IMR-90 (cell line): ENCODE data around the gene TMEM239. TPM values are rescaled to one million over a fixed set of nuclear protein-coding genes. Genes with fewer than 3 reads are reported as not detected.

Experiments used
- ATAC-seq: fragments of 200-7000 bp; cut with Tn5 transposase; 2 replicates; pipeline ENCODE4 v1.9.1; 2020; ENCODE audit warnings: low read depth, mild to moderate bottlenecking, moderate library complexity
- BruUV-seq: library from RNA; stranded (reverse); fragments of 400-500 nt; replicated peaks from 2 replicates; lab custom pipeline; 2021; lab: Mats Ljungman, UMichigan
- CTCF ChIA-PET: fragments of 300-600 bp; formaldehyde crosslinking; extraction: SDS; loops from one replicate; lab custom pipeline; 2021; ENCODE audit warnings: antibody characterized with exemption; lab: Yijun Ruan, JAX
- POLR2A ChIA-PET: fragments of 300-600 bp; sonication (Branson Sonifier 250); formaldehyde crosslinking; loops from one replicate; lab custom pipeline; 2022; ENCODE audit warnings: antibody characterized with exemption; ENCODE audit not compliant: unreplicated experiment; lab: Charles Lee
- DNase-seq: peaks from one replicate; pipeline ENCODE4 v3.0.0; 2013
- H2AFZ ChIP-seq: replicated peaks from 2 replicates; pipeline ENCODE3; 2013; ENCODE audit warnings: low read length, mild to moderate bottlenecking; ENCODE audit not compliant: poor library complexity
- H2AK5ac ChIP-seq: 2 replicates; pipeline ENCODE4 v1.6.1; 2013; ENCODE audit warnings: low read depth, low read length, inconsistent platforms
- H2AK9ac ChIP-seq: replicated peaks from 2 replicates; pipeline ENCODE3; 2013; ENCODE audit warnings: mild to moderate bottlenecking, low read depth, low read length, moderate library complexity; ENCODE audit not compliant: poor library complexity
- H2BK120ac ChIP-seq: 2 replicates; pipeline ENCODE4 v1.6.1; 2013; ENCODE audit warnings: low read depth, low read length, inconsistent platforms
- H2BK15ac ChIP-seq: 3 replicates; pipeline ENCODE4 v1.6.1; 2013; ENCODE audit warnings: low read depth, low read length, inconsistent platforms
- H2BK20ac ChIP-seq: 2 replicates; pipeline ENCODE4 v1.6.1; 2013; ENCODE audit warnings: low read depth, mild to moderate bottlenecking, inconsistent platforms, low read length, moderate library complexity
- H2BK5ac ChIP-seq: 2 replicates; pipeline ENCODE4 v1.6.1; 2013; ENCODE audit warnings: mild to moderate bottlenecking, low read depth, low read length, inconsistent platforms; ENCODE audit not compliant: poor library complexity, severe bottlenecking
- H3K14ac ChIP-seq: replicated peaks from 2 replicates; pipeline ENCODE4 v1.6.1; 2013; ENCODE audit warnings: low read depth, low read length, inconsistent platforms
- H3K18ac ChIP-seq: 2 replicates; pipeline ENCODE4 v1.6.1; 2013; ENCODE audit warnings: low read depth, low read length, control low read depth
- H3K23ac ChIP-seq: 2 replicates; pipeline ENCODE4 v1.6.1; 2013; ENCODE audit warnings: low read depth, low read length, inconsistent platforms
- H3K27ac ChIP-seq: 2 replicates; pipeline ENCODE4 v1.5.1; 2013; ENCODE audit warnings: mild to moderate bottlenecking, control low read depth, low read length; ENCODE audit not compliant: insufficient read depth
- H3K27me3 ChIP-seq: 2 replicates; pipeline ENCODE4 v1.6.1; 2013; ENCODE audit warnings: low read length; ENCODE audit not compliant: control insufficient read depth, insufficient read depth
- H3K36me3 ChIP-seq: 2 replicates; pipeline ENCODE4 v1.6.1; 2013; ENCODE audit warnings: low read length, mixed read lengths; ENCODE audit not compliant: control insufficient read depth, insufficient read depth
- H3K4ac ChIP-seq: 2 replicates; pipeline ENCODE4 v1.6.1; 2013; ENCODE audit warnings: low read depth, low read length, inconsistent platforms
- H3K4me1 ChIP-seq: 2 replicates; pipeline ENCODE4 v1.6.1; 2013; ENCODE audit warnings: low read length, mixed read lengths; ENCODE audit not compliant: control insufficient read depth, insufficient read depth
- H3K4me2 ChIP-seq: 2 replicates; pipeline ENCODE4 v1.6.1; 2013; ENCODE audit warnings: low read depth, mild to moderate bottlenecking, control low read depth, low read length, moderate library complexity
- H3K4me3 ChIP-seq: 2 replicates; pipeline ENCODE4 v1.5.1; 2013; ENCODE audit warnings: low read depth, mild to moderate bottlenecking, control low read depth, low read length, moderate library complexity; ENCODE audit not compliant: insufficient read depth
- H3K56ac ChIP-seq: 2 replicates; pipeline ENCODE4 v1.6.1; 2013; ENCODE audit warnings: low read length, inconsistent platforms; ENCODE audit not compliant: insufficient read depth; ENCODE audit errors: extremely low read depth
- H3K79me1 ChIP-seq, 2 experiments: 2 replicates each; pipeline ENCODE4 v1.6.1; 2013; ENCODE audit warnings: low read length in 2 of 2, inconsistent platforms in 1 of 2, low read depth in 1 of 2
- H3K9ac ChIP-seq: 2 replicates; pipeline ENCODE4 v1.6.1; 2013; ENCODE audit warnings: low read depth, low read length, control low read depth
- H3K9me1 ChIP-seq: 2 replicates; pipeline ENCODE4 v1.6.1; 2013; ENCODE audit warnings: low read length, inconsistent platforms; ENCODE audit not compliant: insufficient read depth
- H3K9me3 ChIP-seq: 2 replicates; pipeline ENCODE4 v1.6.1; 2013; ENCODE audit warnings: low read length; ENCODE audit not compliant: control insufficient read depth, insufficient read depth
- H4K20me1 ChIP-seq: 2 replicates; pipeline ENCODE4 v1.6.1; 2013; ENCODE audit warnings: low read length, inconsistent platforms; ENCODE audit not compliant: insufficient read depth
- H4K5ac ChIP-seq: 2 replicates; pipeline ENCODE4 v1.6.1; 2013; ENCODE audit warnings: mild to moderate bottlenecking, low read depth, low read length, control low read depth
- H4K8ac ChIP-seq, 2 experiments: 2 replicates each; pipeline ENCODE4 v1.6.1; 2013; ENCODE audit warnings: low read depth in 2 of 2, low read length in 2 of 2, control low read depth in 1 of 2, inconsistent platforms in 1 of 2
- H4K91ac ChIP-seq: 2 replicates; pipeline ENCODE4 v1.6.1; 2013; ENCODE audit warnings: low read depth, low read length, inconsistent platforms; ENCODE audit not compliant: insufficient read depth
- CEBPB ChIP-seq: IDR thresholded peaks from 2 replicates; pipeline ENCODE4 v1.6.1; 2012; ENCODE audit warnings: low read depth, low read length, improper control_type of control experiment
- CHD1 ChIP-seq: IDR thresholded peaks from 2 replicates; pipeline ENCODE4 v1.6.1; 2012; ENCODE audit warnings: low read depth, low read length, improper control_type of control experiment
- CTCF ChIP-seq: conservative IDR thresholded peaks from 2 replicates; pipeline ENCODE4 v1.5.1; 2012; ENCODE audit warnings: mild to moderate bottlenecking, low read depth, low read length, improper control_type of control experiment
- ELK1 ChIP-seq: fragments of 150-350 bp; IDR thresholded peaks from 2 replicates; pipeline ENCODE4 v1.6.1; 2016; ENCODE audit warnings: low read depth, mild to moderate bottlenecking, low read length, moderate library complexity, borderline replicate concordance
- MAZ ChIP-seq: IDR thresholded peaks from 2 replicates; pipeline ENCODE4 v1.6.1; 2012; ENCODE audit warnings: low read depth, mild to moderate bottlenecking, low read length, improper control_type of control experiment, moderate library complexity, borderline replicate concordance
- POLR2A ChIP-seq: IDR thresholded peaks from 2 replicates; pipeline ENCODE4 v1.6.1; 2012; ENCODE audit warnings: mild to moderate bottlenecking, low read depth, low read length
- RFX5 ChIP-seq: IDR thresholded peaks from 2 replicates; pipeline ENCODE4 v1.8.0; 2012; ENCODE audit warnings: low read depth, mild to moderate bottlenecking, low read length, moderate library complexity
- SMC3 ChIP-seq: fragments of 150-350 bp; IDR thresholded peaks from 2 replicates; pipeline ENCODE4 v1.6.1; 2016; ENCODE audit warnings: low read depth, mild to moderate bottlenecking, antibody characterized with exemption, low read length, moderate library complexity
- WGBS, 2 experiments: methylation state at CpG; one replicate each; pipeline versions ENCODE4 v1.1.5 to v1.1.7; 2013; ENCODE audit warnings: missing lambda C conversion rate in 2 of 2; ENCODE audit not compliant: insufficient read length in 1 of 2; ENCODE audit errors: extremely low coverage in 2 of 2; 5-methylcytosine and 5-hydroxymethylcytosine counted together
- dilution Hi-C: fragments of 300-500 bp; cut with HindIII; formaldehyde crosslinking; loops from one replicate; pipeline ENCODE4 v1.14.3; 2018; ENCODE audit warnings: low sequenced_read_pairs; ENCODE audit not compliant: unreplicated experiment
- in situ Hi-C: fragments of 300-500 bp; cut with MboI; formaldehyde crosslinking; loops from 3 replicates; pipeline ENCODE4 v1.14.3; 2019; ENCODE audit warnings: low sequenced_read_pairs, inconsistent platforms, mixed read lengths
- intact Hi-C: fragments of 100-400 bp; cut with micrococcal nuclease; formaldehyde crosslinking; loops from 2 replicates; pipeline ENCODE4 v1.10.0; 2022
- polyA plus RNA-seq, 3 experiments: library from polyadenylated mRNA; depleted of rRNA; stranded (reverse); fragments of >200 nt; gene quantifications; 2 replicates each; pipeline ENCODE4 v1.2.3, GENCODE V29; 2012; ENCODE audit warnings: low replicate concordance in 1 of 3
- total RNA-seq: library from RNA; depleted of rRNA; stranded (reverse); fragments of >200 nt; gene quantifications from 2 replicates; pipeline ENCODE4 v1.2.3, GENCODE V29; 2012

Gene TMEM239
- total and polyA plus RNA-seq, 2 of the 4 experiments (the other 2 are of a cell fraction) = 0.32 TPM; not detected in 1

GRCh38 chr20:2835331-2835796, 19.2 kb downstream of the TMEM239 start:
- Histone ChIP-seq H3K27ac (no peak overlapping the region), H3K4ac (no peak overlapping the region), H2BK120ac (no peak overlapping the region), H3K4me3 (no peak overlapping the region), H3K23ac (no peak overlapping the region), H3K18ac (no peak overlapping the region), H3K4me2 (no peak overlapping the region), H4K91ac (no peak overlapping the region), H2AFZ (no peak overlapping the region), H3K79me1 (peaks cover 7 to 23% of the 10 kb centered on the region in 2 experiments; a peak in 3 of 4 replicates), H3K9ac (no peak overlapping the region), H2AK5ac (no peak overlapping the region), H3K36me3 (peaks cover 26% of the 10 kb centered on the region), H2BK15ac (no peak overlapping the region), H3K9me1 (peaks cover 30% of the 10 kb centered on the region), H2AK9ac (no peak overlapping the region), H4K8ac (no peak overlapping the region), H3K56ac (no peak overlapping the region), H3K9me3 (no peaks in the 10 kb centered on the region), H3K4me1 (peaks cover 12% of the 10 kb centered on the region), H2BK5ac (no peak overlapping the region), H4K5ac (no peak overlapping the region), H2BK20ac (no peak overlapping the region), H3K27me3 (no peaks in the 10 kb centered on the region), H4K20me1 (peaks cover 3% of the 10 kb centered on the region; the same call in 1 of the 2 replicates), H3K14ac (no peak overlapping the region)
- DNase-seq (no peak), ATAC-seq (no peak)
- dilution Hi-C loops (no loop called here), intact Hi-C loops (no loop called here), in situ Hi-C loops (loop anchor here (25.0 kb wide), 1 partner anchor 323 kb away; the partner anchor contains the start of gene ZNF343)
- no CpG with 5 or more reads among the region's 6 CpGs for WGBS, 2 experiments
- POLR2A ChIA-PET = no interaction called here
- no TSS peak for BruUV-seq
- CTCF ChIA-PET = interaction anchor here (0.6 kb wide), 1 partner anchor 1060 kb away, joined by 5 read pairs; no protein-coding TSS in a partner anchor
- TF ChIP-seq CEBPB = no peak
- TF ChIP-seq MAZ = no peak
- TF ChIP-seq SMC3 = no peak
- TF ChIP-seq ELK1 = no peak
- TF ChIP-seq CTCF = no peak
- TF ChIP-seq POLR2A = no peak
- TF ChIP-seq RFX5 = no peak
- no peak for TF ChIP-seq CHD1
